Natural killer cell treated with Interleukin-12 subunit alpha and Interleukin-12 subunit beta and Interleukin-15 and Interleukin-18, amount 100 ng/mL, for 72 hours (primary cell): ENCODE data around the gene KIRREL3. TPM values are rescaled to one million over a fixed set of nuclear protein-coding genes. Genes with fewer than 3 reads are reported as not detected.

Experiments
- ATAC-seq, 2 donors: fragments of 150-1000 bp; cut with Tn5 transposase in 1 of 2; sonication (Bioruptor Pico), chemical (Tn5 transposase) in 1 of 2; 2 replicates each; pipeline ENCODE4 v1.10.0; 2021
- DNase-seq: peaks from one replicate; pipeline ENCODE4 v3.0.0; 2022; ENCODE audit warnings: low spot score
- H3K27ac Mint-ChIP-seq, 2 donors: 1 replicate in 1 of 2; 2 replicates in 1 of 2; pipeline ENCODE4 v1.8.0; 2022; ENCODE audit warnings: mixed read lengths in 2 of 2, mild to moderate bottlenecking in 1 of 2, moderate library complexity in 1 of 2
- H3K27me3 Mint-ChIP-seq, 2 donors: 1 replicate in 1 of 2; 2 replicates in 1 of 2; pipeline ENCODE4 v1.8.0; 2022; ENCODE audit warnings: mixed read lengths in 2 of 2
- H3K36me3 Mint-ChIP-seq: one replicate; pipeline ENCODE4 v1.8.0; 2022; ENCODE audit warnings: mixed read lengths
- H3K4me1 Mint-ChIP-seq, 2 donors: 1 replicate in 1 of 2; 2 replicates in 1 of 2; pipeline ENCODE4 v1.8.0; 2022; ENCODE audit warnings: low read depth in 2 of 2, mixed read lengths in 2 of 2, mild to moderate bottlenecking in 1 of 2
- H3K4me3 Mint-ChIP-seq: one replicate; pipeline ENCODE4 v1.8.0; 2022; ENCODE audit warnings: mixed read lengths
- H3K9me3 Mint-ChIP-seq: 2 replicates; pipeline ENCODE4 v1.8.0; 2022; ENCODE audit warnings: mixed read lengths
- total RNA-seq, 2 donors: library from RNA; stranded (reverse); gene quantifications; one replicate each; pipeline ENCODE4 v1.2.3, GENCODE V29; 2022

The KIRREL3 gene
- total RNA-seq, 2 donors from 2014 or later, result not detected

DNA sequence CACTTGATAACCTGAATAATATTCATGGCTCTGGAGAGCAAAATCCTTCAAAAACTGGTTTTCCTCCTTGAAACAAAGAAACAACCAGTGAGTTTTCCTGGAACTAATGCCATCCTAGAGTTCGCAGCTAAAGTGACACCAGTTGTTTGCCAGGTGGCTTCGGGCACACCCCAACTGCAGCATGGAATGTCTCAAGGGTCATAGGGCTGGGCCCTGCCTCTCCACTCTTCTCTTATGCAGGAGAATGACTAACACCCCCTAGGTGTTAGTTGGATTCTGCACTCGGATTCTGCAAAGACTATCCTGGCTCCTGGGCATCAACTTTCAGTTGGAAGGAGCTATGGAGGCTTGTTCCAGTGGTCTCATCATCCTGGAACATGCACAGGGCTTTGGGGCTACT lies 98.8 kb downstream of the KIRREL3 start:
- Mint-ChIP-seq H3K27me3 (peaks cover 13 to 31% of the 10 kb centered on the region in 2 donors), H3K4me1 (no peaks in the 10 kb centered on the region), H3K4me3 (no peak overlapping the region), H3K36me3 (no peaks in the 10 kb centered on the region), H3K27ac (no peak overlapping the region), H3K9me3 (no peaks in the 10 kb centered on the region)
- no peak for ATAC-seq
- no peak for DNase-seq

DNA sequence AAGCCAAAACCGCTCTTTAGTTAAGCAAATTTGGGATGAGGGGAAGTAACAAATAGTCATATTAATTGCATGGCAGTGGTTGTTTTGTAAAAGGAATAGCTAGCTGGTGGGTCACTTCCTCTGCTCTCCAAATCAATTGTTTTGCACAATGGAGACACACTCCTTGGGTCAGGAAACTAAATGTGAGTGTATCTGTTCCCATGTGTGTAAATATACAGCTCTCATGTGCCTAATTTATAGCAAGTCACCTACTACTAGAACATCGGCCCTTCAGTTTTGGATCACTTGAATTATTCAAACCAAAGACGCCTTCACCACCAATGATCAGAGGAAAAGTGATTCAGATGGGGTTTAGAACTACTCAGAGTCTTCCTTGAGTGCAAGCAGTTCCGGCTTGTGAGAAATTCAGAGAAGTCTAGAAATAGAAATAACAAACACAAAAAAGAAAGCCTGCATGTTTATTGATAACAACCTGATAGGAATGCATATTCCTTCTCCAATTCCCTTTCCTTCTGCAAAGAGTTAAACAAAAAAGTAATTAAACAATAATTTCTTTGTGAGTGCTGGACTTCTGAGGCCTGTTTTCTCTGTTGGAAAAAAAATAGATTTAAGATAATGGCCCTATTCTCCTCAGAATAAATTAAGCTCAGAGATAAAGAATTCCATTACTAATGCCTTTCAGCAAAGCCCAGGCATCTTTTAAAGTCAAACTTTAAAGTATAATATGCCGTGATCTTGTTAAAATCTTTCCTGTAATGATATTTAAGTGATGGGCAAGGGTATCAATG lies 100.4 kb downstream of the KIRREL3 start:
- DNase-seq, result no peak
- Mint-ChIP-seq H3K9me3 (no peaks in the 10 kb centered on the region), H3K4me3 (no peak overlapping the region), H3K4me1 (no peaks in the 10 kb centered on the region), H3K36me3 (no peaks in the 10 kb centered on the region), H3K27ac (no peak overlapping the region), H3K27me3 (peaks cover 13 to 25% of the 10 kb centered on the region in 2 donors)
- ATAC-seq, result no peak

DNA sequence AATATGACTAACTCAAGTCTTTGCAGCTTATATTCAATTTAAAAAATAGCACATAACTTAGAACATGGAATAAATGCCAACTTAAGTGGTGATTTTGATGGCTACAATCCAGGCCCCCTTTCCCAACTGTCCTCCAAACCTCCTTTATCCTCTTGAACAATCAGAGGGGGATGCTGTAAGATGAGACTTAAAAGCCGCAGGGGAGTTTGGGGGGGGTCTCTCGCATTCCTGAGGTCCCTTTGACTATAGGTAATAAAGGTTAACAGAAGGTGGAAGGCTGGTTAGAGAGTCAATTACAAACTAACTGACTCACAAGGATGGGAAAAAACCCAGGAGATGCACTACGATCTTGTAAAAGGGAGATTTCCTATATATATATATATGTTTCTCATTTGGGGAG lies 101.8 kb downstream of the KIRREL3 start:
- Mint-ChIP-seq H3K27ac (no peak overlapping the region), H3K4me3 (no peak overlapping the region), H3K27me3 (peaks cover 17 to 25% of the 10 kb centered on the region in 2 donors), H3K4me1 (no peaks in the 10 kb centered on the region), H3K36me3 (no peaks in the 10 kb centered on the region), H3K9me3 (no peaks in the 10 kb centered on the region)
- no peak for ATAC-seq
- no peak for DNase-seq

DNA sequence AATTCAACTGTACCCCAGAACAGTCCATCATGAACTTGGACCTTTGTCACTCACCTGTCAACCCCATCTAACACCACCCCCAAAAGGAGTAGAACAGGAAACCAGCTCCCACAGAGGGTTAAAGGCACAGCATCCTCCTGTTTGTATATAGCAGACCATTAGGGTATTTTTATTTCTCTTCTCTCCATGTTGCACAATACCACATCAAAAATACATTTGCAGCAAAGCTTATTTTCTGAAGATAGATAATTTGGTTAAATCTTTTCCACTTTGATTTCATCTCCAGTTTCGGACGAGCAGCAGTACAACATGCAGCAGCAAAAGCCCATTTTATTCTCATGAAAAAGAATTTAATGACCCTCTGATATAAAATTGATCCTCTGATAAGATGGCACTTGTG lies 103.1 kb downstream of the KIRREL3 start:
- no peaks in the 10 kb centered on the region for H3K4me1 Mint-ChIP-seq
- ATAC-seq, result no peak
- peaks cover 25% of the 10 kb centered on the region in 2 donors for H3K27me3 Mint-ChIP-seq

DNA sequence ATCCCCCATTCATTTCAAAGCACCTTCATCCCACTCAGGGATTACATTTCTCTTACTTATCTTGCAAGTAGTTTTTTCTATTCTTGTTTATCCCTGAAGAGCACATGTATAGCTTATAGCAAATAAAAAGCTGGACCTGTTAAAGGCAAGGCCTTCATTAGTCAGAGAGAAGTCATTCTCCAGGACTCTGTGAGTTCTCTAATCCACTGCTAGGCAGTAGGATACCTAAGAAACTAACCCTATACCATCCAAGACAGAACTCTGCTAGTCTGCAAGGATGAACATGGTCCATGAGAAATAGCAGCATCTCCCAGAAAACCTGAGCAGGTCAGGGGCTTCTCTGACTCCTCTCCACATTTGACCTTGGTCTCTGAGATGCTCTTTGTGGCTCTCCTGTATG lies 104.5 kb downstream of the KIRREL3 start:
- H3K27me3 Mint-ChIP-seq, result peaks cover 23 to 25% of the 10 kb centered on the region in 2 donors
- no peaks in the 10 kb centered on the region for H3K4me1 Mint-ChIP-seq
- no peak for ATAC-seq

More for the DNA sequence above, 103.1 kb downstream of the KIRREL3 start:
- no peak overlapping the region for H3K4me3 Mint-ChIP-seq
- DNase-seq, result no peak
- H3K36me3 Mint-ChIP-seq, result no peaks in the 10 kb centered on the region
- no peak overlapping the region for H3K27ac Mint-ChIP-seq
- no peaks in the 10 kb centered on the region for H3K9me3 Mint-ChIP-seq

DNA sequence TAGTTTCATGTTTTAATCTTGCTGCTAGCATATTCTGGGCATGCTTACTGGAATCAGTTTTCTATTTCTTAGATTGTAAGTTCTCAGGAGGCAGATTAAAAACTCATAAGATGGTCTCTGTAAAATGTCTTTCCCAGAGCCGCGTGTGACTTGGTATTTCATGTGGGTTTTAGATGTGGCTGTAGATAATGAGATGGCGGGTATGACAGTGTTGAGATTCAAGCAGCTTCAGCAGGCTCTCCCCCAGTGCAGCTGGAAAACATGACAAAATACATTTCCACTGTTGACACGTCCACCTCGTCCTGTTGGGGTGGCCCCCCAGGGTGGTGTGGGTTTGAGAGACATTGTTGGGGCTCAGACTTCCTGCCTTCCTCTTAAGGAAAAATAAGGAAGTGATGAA lies 106.8 kb downstream of the KIRREL3 start:
- H3K27me3 Mint-ChIP-seq, result peaks cover 16 to 17% of the 10 kb centered on the region in 2 donors
- DNase-seq, result no peak
- no peak overlapping the region for H3K27ac Mint-ChIP-seq
- no peak for ATAC-seq
- no peaks in the 10 kb centered on the region for H3K4me1 Mint-ChIP-seq
- no peaks in the 10 kb centered on the region for H3K36me3 Mint-ChIP-seq
- no peak overlapping the region for H3K4me3 Mint-ChIP-seq
- H3K9me3 Mint-ChIP-seq, result no peaks in the 10 kb centered on the region

More for the DNA sequence above, 104.5 kb downstream of the KIRREL3 start:
- no peak for DNase-seq
- H3K9me3 Mint-ChIP-seq, result no peaks in the 10 kb centered on the region
- H3K4me3 Mint-ChIP-seq, result no peak overlapping the region
- H3K27ac Mint-ChIP-seq, result no peak overlapping the region
- no peaks in the 10 kb centered on the region for H3K36me3 Mint-ChIP-seq

DNA sequence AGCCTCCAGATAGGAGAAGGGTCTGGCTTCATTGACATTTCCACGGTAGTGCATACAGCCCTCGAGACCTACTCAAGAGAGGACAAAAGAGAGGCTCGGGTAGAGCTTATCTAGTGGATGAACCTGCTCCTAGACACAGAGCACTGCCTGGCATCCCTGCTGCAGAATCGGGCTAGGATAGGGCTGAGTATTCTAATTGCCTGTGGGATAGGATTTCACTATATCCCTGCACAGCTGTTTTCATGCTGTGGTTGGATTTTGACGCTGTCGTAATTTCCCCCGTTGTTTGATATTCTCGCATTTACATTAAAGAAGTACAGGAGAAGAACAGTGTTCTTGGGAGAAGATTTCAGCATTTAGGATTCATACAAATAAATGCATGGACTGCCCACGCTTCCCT lies 107.8 kb downstream of the KIRREL3 start:
- H3K4me3 Mint-ChIP-seq, result no peak overlapping the region
- peaks cover 11 to 17% of the 10 kb centered on the region in 2 donors for H3K27me3 Mint-ChIP-seq
- H3K9me3 Mint-ChIP-seq, result no peaks in the 10 kb centered on the region
- no peaks in the 10 kb centered on the region for H3K36me3 Mint-ChIP-seq
- H3K4me1 Mint-ChIP-seq, result no peaks in the 10 kb centered on the region
- DNase-seq, result no peak
- no peak overlapping the region for H3K27ac Mint-ChIP-seq
- ATAC-seq, result no peak

DNA sequence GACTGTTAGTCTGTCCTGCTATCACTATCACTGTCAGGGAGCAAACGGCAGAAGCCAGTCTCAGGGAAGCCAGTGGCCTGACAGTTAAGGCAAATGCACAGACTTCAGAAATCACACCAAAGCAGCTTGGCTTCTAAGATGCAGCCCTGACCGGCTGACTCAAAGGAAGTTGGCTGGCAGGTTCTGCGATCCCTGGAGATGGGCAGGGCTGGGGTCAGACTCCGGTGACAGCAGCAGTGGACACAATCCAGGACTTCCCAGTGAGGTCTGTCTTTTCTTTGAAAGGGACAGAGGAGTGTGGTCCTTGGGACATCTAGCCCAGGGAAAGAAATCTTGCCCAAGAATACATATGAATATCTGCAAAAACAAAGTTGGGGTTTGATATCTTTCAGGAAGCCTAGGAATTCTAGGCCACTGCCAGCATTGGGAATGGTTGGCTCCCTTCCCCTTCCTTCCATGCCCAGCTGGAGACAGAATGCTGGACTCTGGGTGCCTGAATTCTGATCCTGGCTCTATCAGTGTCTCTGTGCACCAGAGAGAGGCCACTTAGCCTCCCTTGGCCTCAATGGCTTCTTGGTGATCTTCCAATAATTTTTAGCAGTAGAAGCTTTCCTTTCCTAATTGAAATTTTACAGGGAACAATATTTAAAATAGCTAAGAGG lies 108.9 kb downstream of the KIRREL3 start:
- no peaks in the 10 kb centered on the region for H3K9me3 Mint-ChIP-seq
- H3K36me3 Mint-ChIP-seq, result no peaks in the 10 kb centered on the region
- no peak overlapping the region for H3K27ac Mint-ChIP-seq
- no peak for DNase-seq
- ATAC-seq, result no peak
- peaks cover 11 to 20% of the 10 kb centered on the region in 2 donors for H3K27me3 Mint-ChIP-seq
- no peaks in the 10 kb centered on the region for H3K4me1 Mint-ChIP-seq
- no peak overlapping the region for H3K4me3 Mint-ChIP-seq

DNA sequence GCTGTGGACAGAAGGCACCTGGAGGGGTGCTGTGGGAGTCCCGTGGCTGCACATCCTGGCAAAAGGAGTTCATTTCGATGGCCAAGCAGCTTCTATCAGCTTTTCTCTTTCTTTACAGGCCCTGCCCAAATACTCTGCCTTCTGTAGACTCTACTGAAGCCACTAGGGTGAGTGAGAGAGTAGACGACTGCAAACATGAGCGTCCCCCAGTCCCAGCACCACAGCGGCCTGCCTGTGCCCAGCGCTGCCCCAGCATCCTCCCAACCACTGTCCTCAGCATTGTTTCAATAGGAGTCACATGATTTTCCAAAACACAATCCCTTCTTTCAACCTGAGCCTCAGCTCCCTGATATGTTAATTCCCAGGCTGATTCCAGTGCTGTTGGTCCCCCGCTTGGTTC lies 110.0 kb downstream of the KIRREL3 start:
- ATAC-seq (no peak), DNase-seq (no peak)
- peaks cover 19% of the 10 kb centered on the region in 2 donors for H3K27me3 Mint-ChIP-seq
- H3K9me3 Mint-ChIP-seq, result no peaks in the 10 kb centered on the region
- H3K27ac Mint-ChIP-seq, result no peak overlapping the region
- no peaks in the 10 kb centered on the region for H3K36me3 Mint-ChIP-seq
- no peaks in the 10 kb centered on the region for H3K4me1 Mint-ChIP-seq
- H3K4me3 Mint-ChIP-seq, result no peak overlapping the region

DNA sequence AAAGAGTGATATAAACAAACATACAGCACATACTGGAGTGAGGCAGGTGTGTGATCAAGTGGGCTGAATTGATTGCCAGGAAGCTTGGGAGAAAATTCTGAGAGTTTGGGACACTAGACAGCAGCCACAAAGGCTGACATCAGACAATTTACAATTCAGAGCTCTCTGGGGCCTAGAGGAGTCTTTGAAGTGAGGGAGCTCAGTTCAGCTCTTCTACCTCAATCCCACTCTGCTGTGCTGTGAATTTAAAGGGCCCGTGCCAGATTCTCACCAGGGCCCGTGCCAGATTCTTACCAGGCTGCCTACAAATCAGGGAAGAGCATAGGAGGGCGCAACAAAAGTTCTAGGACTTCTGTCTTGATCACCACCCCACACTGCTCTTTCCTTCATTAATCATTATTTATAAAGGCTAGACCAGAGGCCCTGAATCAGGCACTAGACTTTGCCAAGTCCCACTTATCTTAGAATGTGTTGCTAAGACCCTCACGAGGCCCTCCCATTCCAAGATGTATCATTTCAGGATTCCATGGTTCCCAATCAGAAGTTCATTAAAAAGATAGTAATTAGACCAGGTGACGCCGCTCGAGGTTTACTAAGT lies 112.4 kb downstream of the KIRREL3 start:
- no peak for ATAC-seq
- Mint-ChIP-seq H3K4me3 (no peak overlapping the region), H3K27me3 (peaks cover 15 to 26% of the 10 kb centered on the region in 2 donors), H3K27ac (no peak overlapping the region), H3K4me1 (no peaks in the 10 kb centered on the region), H3K36me3 (no peaks in the 10 kb centered on the region), H3K9me3 (no peaks in the 10 kb centered on the region)
- no peak for DNase-seq

DNA sequence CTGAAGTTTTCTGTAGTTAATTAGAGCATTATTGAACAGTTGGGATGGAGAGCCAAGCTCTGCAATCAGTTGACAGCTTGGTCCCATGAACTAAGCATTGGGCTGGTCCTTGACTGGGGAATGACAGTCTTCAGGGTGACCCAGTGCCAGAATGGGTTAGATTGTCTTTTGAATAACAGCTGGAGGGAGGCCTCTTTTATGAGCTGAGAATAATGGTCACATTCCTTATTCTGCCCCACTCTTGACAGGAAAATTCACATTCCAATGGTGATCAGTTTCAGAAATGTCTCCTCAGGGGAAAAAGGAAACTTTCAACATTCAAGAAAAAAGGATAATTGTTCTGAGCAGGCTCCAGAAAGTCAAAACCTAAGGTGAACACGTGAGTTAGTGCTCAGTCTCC lies 113.9 kb downstream of the KIRREL3 start:
- no peaks in the 10 kb centered on the region for H3K36me3 Mint-ChIP-seq
- no peaks in the 10 kb centered on the region for H3K4me1 Mint-ChIP-seq
- H3K27ac Mint-ChIP-seq, result no peak overlapping the region
- H3K4me3 Mint-ChIP-seq, result no peak overlapping the region
- no peaks in the 10 kb centered on the region for H3K9me3 Mint-ChIP-seq
- DNase-seq (no peak), ATAC-seq (no peak)
- peaks cover 15 to 32% of the 10 kb centered on the region in 2 donors for H3K27me3 Mint-ChIP-seq

DNA sequence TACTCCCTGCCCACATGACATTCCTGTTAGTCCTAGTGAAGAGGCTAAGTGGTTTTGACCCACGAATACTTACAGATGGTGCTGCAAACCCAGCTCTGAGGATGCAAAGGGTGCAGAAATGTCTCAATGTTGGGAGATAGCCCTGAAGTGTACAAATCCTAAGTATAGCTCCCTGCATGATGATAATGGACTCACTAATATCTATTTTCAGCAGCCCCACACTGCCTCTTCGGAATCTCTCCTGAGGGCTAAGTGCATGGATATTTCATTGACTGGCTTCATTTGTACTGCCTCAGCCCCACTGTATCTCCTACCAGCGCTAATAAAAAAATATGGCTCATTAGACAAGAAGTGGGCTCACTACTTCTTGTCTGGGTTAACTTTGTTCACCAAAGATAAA lies 114.5 kb downstream of the KIRREL3 start:
- Mint-ChIP-seq H3K4me3 (no peak overlapping the region), H3K36me3 (no peaks in the 10 kb centered on the region), H3K4me1 (no peaks in the 10 kb centered on the region), H3K27ac (no peak overlapping the region), H3K27me3 (peaks cover 15 to 32% of the 10 kb centered on the region in 2 donors), H3K9me3 (no peaks in the 10 kb centered on the region)
- no peak for ATAC-seq
- DNase-seq, result no peak

DNA sequence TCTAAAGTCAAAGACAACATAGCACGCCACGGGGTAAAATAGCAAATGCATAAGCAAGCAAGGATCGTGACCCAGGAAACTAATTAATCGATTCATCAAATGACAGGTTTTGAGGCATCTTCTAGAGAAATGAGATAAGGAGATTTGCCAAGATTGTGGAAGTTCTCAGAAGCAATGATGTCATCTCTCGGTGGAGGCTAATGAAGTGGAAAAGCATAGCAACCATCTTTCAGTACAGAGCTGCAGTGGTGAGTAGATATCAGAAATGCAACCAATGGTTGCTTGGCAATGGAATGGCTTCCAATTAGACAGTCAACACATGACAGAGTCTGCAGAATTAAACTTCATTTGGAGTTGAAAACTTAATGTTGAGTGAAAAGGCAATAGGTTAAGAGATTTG lies 116.0 kb downstream of the KIRREL3 start:
- Mint-ChIP-seq H3K36me3 (no peaks in the 10 kb centered on the region), H3K27ac (no peak overlapping the region), H3K4me3 (no peak overlapping the region), H3K27me3 (peaks cover 10 to 34% of the 10 kb centered on the region in 2 donors), H3K9me3 (no peaks in the 10 kb centered on the region), H3K4me1 (no peaks in the 10 kb centered on the region)
- DNase-seq (no peak), ATAC-seq (no peak)

DNA sequence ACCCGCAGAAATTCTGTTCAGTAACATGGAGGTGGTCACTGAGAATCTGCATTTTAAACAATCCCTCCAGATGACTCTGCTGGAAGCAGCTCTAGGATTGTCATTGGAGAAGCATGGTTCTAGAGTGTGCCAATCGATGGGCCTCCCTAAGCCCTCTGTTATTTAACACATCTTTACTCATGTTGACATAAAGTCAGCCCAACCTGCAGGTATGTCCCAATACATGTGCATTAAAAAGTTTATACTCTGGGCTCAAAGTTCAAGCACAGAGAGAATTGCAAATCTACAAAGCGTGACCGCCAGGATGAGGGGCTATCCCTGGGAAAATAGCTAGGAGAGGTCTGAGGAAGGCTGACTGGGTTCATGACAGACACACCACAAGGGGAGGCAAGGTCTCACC lies 116.4 kb downstream of the KIRREL3 start:
- no peak overlapping the region for H3K27ac Mint-ChIP-seq
- H3K9me3 Mint-ChIP-seq, result no peaks in the 10 kb centered on the region
- peaks cover 12 to 38% of the 10 kb centered on the region in 2 donors for H3K27me3 Mint-ChIP-seq
- no peaks in the 10 kb centered on the region for H3K36me3 Mint-ChIP-seq
- H3K4me1 Mint-ChIP-seq, result no peaks in the 10 kb centered on the region
- H3K4me3 Mint-ChIP-seq, result no peak overlapping the region
- DNase-seq (no peak), ATAC-seq (no peak)
